Stimulated activated CD8-positive, alpha-beta memory T cell treated with anti-CD3 and anti-CD28 coated beads, Interleukin-7, amount 100 ng/mL, for 4 hours (primary cell): ENCODE results near the gene LCAT.
"Not testable (repeated sequence)": the region's sequence is repeated elsewhere in the genome, so short reads cannot be mapped to it uniquely, and the experiment has no call there.

Experiments used
- DNase-seq, 2 donors: peaks; one replicate each; pipeline ENCODE4 v3.0.0-alpha.2; 2020; ENCODE audit warnings: low read depth in 2 of 2

LCAT gene

GRCh38 chr16:67943619-67944504 is at the start of gene LCAT:
TSS of gene LCAT (minus strand) at chr16:67944120. CDS start at chr16:67944101, 19 bp downstream.
- no peak for DNase-seq

GRCh38 chr16:67993207-67994039 is 49.5 kb upstream of the LCAT start:
- DNase-seq, result peak; percentile 53 to 75

GRCh38 chr16:67992661-67993206 is 48.8 kb upstream of the LCAT start:
- no peak for DNase-seq

GRCh38 chr16:67990018-67990386 is 46.1 kb upstream of the LCAT start:
- no peak for DNase-seq

GRCh38 chr16:67989322-67990017 is 45.5 kb upstream of the LCAT start:
- DNase-seq, result no peak

GRCh38 chr16:67988675-67989074 is 44.8 kb upstream of the LCAT start:
- no peak for DNase-seq

- no peak for DNase-seq
Measured at GRCh38 chr16:67987460-67988160, 43.7 kb upstream of the LCAT start.

GRCh38 chr16:67986949-67987348 is 43.0 kb upstream of the LCAT start:
- no peak for DNase-seq

- no peak for DNase-seq
Measured at GRCh38 chr16:67982011-67982696, 38.2 kb upstream of the LCAT start.

GRCh38 chr16:67979955-67980678 is 36.2 kb upstream of the LCAT start, which contains the start of gene DPEP3:
TSS of gene DPEP3 (minus strand) at chr16:67980499. CDS start at chr16:67980380, 119 bp downstream.
- DNase-seq, result no peak

GRCh38 chr16:67977469-67978227 is 33.7 kb upstream of the LCAT start:
- DNase-seq, result no peak

GRCh38 chr16:67977005-67977404 is 33.1 kb upstream of the LCAT start:
- DNase-seq, result no peak

GRCh38 chr16:67976205-67976604 is 32.3 kb upstream of the LCAT start:
- no peak for DNase-seq

GRCh38 chr16:67975321-67976105 is 31.6 kb upstream of the LCAT start:
- no peak for DNase-seq

- not testable (repeated sequence) for DNase-seq
Measured at GRCh38 chr16:67972285-67972684, 28.4 kb upstream of the LCAT start.

- DNase-seq, result no peak
Measured at GRCh38 chr16:67971111-67971510, 27.2 kb upstream of the LCAT start.

- no peak for DNase-seq
Measured at GRCh38 chr16:67969254-67970039, 25.5 kb upstream of the LCAT start.
